Activated T-helper 9 cell treated with anti-CD3 and anti-CD28 coated beads, Interleukin-2, amount 50 U/mL, for 16 hours (primary cell): Measurements from ENCODE around the gene S100G.
"Not testable (repeated sequence)": the region's sequence is repeated elsewhere in the genome, so short reads cannot be mapped to it uniquely, and the experiment has no call there.

Experiments
- DNase-seq: peaks from one replicate; pipeline ENCODE4 v3.0.0-alpha.2; 2020; ENCODE audit warnings: low read depth

Gene S100G

GRCh38 chrX:16649858-16650257 is at the start of gene S100G:
TSS of gene S100G (plus strand) at chrX:16650158. CDS start at chrX:16651007, 849 bp downstream.
- DNase-seq, result no peak

DNA sequence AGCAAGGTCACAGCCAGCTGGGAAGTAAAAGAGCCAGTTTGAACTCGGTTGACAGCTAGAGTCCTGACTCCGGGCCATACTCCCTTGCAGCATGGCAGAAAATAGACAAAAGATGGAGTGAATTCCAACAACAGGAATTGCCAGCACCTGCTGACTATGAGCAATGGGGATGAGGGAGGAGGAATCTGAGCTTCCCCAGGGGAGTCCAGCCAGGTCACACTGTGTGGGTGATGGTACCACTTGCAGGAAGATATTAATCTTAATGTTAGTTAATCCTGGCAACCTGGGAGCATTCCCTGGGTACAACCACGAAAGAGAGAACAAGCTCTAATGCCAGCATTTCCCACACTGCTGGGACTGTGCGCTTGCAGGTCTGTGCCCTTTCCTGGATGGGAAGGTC is 48.1 kb upstream of the S100G start:
- DNase-seq, result no peak

DNA sequence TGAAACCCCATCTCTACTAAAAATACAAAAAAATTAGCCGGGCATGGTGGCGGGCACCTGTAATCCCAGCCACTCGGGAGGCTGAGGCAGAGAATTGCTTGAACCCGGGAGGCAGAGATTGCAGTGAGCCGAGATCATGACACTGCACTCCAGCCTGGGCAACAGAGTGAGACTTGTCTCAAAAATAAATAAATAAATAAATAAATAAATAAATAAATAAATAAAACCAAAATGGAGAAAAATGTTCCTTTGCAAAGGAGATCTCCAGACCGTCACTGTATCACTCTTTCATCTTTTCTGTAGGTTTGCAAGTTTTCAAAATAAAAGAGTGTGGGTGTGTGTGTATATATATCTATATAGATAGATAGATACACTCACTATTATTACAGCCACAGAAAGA is 46.7 kb upstream of the S100G start:
- DNase-seq, result not testable (repeated sequence)

DNA sequence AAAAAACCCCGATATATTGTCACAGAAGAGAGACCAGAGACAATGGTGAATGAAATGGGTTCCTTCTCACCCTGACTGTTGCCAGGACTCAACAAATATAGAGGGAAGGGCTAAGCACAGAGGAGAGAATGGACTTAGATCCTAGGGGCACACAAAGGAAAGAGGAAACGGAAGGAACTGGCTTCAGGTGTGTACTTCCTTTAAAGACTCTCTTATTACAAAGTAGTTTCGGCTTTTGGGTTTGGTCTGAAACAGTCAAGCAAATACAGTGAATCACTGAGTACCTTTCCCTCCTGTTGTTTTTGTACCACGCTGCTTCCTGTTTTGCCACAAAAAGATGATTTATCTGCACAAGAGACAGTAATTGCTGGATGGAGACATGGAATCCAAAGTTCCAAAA is 46.1 kb upstream of the S100G start:
- no peak for DNase-seq

GRCh38 chrX:16604337-16604736 is 45.6 kb upstream of the S100G start:
- no peak for DNase-seq

DNA sequence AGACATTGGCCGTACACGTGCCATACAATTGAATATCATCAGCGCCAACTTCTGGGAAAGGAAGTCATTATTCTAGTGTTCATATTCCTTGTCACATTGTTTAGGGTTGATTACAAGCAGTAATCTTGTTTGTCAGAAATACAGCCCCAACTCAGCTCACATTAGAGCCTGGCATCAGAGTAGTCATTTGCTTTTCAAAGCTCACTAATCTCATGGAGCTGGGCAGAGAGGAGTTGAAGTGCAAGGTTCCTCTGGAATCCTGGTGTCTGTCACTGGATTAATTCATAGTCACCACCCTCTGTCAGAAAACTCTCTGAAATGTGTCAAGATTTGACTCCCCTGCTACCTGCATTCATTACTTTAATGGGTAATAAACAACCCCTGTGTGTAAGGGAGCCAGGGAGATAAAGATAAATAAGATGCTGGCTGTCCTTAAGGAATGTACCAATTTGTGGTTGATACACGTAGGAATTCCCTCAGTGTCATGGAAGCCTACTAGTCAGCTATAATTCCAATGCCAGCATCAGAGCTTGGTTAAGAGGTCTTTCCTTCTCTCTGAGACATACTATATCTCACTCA is 43.7 kb upstream of the S100G start:
- DNase-seq, result no peak

- DNase-seq, result no peak
Measured at GRCh38 chrX:16610121-16610621, 39.8 kb upstream of the S100G start.

GRCh38 chrX:16610654-16611053 is 39.3 kb upstream of the S100G start:
- not testable (repeated sequence) for DNase-seq

DNA sequence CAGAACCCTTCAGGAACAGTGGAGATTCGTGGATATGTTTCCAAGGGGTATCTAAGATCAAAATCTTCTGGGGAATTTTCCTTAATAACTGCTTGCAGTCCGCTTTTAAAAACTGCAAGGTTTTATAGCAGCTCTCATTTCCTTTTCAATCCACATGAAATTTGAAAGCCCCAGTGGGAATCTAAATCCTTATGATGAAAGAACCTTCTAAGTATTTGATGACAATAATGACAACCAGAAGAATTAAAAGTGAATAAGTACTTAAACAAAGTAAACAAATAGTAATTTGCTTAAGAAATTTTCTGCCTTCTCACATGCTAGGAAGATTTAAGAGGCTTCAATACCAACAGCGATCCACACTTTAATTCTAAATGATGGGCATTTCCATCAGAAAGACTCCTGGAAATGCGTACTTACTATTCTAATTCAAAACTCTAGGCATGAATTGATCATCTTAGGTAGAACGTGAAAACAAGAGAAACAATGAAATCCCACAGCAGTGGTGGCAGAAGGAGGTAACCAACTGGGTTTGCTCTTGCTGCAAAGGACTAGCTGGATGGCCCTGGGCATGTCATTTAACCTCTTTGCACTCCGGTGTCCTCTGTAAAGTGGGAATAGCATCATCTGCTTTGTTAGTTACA is 37.6 kb upstream of the S100G start:
- no peak for DNase-seq

GRCh38 chrX:16617382-16617781 is 32.6 kb upstream of the S100G start:
- DNase-seq, result no peak

DNA sequence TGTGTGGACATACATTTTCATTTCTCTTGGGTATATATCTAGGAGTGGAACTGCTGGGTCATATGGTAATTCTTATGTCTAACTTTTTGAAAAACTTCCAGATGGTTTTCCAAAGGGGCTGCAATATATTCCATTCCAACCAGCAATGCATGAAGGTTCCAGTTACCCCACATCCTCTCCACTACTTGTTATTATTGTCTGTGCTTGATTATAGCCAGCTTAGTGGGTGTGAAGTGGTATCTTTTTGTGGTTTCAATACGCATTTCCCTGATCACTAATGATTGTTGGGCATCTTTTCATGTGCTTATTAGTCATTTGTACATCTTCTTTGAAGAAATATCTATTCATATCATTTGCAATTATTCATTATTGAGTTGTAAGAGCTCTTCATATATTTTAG is 31.5 kb upstream of the S100G start:
- DNase-seq, result no peak

DNA sequence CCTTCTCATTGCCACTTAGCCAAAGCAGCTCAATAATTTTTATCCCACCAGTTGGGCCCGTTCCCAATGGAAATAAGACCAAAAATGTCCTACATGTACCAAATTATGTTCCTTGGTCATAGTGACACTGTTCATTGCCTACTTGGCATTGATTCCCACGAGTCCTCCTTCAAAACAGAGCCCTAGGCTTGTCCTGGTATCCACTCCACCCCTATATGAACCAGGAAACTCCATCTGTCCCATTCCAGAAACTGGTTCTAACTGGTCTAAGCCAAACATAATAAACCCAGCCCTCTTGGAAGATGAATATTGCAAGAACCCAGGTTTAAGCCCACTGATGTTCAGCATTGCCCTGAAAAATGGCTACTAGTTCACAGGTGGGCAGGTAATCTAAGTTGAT is 30.9 kb upstream of the S100G start:
- no peak for DNase-seq

DNA sequence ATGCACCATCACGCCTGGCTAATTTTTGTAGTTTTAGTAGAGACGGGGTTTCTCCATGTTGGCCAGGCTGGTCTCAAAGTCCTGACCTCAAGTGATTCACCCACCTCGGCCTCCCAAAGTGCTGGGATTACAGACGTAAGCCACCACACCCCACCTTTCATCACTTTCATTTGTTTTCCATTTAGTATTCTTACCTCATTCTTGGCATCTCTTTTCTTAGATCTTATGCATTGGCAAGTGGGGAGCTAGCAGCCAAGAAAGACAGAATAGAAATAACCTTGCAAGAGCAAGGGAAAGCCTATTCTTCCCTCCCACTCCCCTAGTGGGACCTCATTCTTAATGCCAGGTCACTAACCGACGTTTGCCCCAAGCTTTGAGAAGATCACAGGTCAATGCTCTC is 21.4 kb upstream of the S100G start:
- DNase-seq, result not testable (repeated sequence)

- no peak for DNase-seq
Measured at GRCh38 chrX:16628946-16629595, 20.9 kb upstream of the S100G start.

GRCh38 chrX:16629909-16630308 is 20.0 kb upstream of the S100G start:
- DNase-seq, result no peak

DNA sequence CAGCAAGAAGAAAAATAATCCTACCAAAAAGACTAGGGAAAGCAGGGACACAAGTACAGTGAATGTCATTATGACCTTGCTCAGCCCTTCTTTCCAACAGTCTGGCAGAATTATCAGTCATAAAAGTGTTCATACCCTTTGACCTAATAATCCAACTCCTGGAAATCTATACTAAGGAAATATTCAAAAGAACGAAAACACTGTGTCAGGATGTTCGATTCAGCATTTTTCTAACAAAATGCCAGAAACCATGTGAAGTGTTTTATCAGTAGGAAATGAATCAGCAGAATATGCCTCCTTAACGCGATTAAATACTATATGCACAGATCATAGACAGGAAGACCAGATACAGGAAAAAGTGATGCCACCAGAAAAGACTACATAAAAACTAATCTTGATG is 16.2 kb upstream of the S100G start:
- DNase-seq, result no peak

DNA sequence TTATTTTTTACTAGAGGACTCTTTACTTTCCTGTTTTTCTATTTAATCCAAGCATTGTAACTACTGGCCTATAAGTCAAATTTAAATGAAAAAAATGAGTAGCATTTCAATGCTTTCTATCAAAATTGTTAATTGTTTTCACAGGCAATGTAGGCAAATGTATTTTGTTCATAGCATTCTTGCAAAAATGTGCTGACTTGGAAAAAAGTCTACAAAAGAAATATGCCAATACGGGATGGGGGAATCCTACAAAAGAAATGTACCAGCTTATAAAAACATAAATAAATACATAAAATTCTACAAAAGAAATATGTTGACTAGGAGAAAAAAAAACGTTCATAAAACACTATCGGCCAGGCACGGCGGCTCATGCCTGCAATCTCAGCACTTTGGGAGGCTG is 14.9 kb upstream of the S100G start:
- no peak for DNase-seq

DNA sequence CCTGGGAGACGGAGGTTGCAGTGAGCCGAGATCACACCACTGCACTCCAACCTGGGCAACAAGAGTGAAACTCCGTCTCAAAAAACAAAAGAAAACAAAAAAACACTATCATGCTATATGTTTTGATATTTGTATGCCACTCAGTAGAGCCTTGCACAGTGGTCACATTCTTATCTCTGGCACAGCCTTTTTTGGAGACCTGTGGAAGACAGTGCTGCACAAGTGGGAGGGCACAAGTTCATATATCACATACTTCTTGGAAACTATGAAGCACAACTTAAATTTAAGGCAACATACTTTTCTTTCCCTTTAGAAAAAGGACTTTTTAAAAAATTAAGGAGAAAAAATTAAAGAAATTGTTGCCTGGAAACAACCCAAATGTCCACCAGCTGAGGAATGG is 14.4 kb upstream of the S100G start:
- no peak for DNase-seq

DNA sequence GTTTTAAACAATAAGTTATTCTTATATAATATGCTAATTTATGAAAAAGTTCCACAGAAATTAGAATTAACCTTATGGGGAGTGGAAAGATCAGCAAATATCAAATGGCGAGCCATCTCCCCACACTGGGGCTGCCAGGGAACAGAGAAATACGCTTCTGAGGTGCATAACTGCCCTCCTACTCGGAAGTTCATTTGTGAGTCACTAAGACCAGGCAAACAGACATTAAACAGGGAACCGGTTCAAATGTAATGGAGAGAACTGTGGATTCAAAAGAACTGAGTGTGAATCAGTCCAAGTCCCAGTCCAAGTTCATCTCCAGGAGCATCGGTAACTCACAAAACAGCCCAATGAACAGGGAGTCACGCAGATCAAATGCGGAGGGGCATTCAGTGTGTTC is 11.4 kb upstream of the S100G start:
- DNase-seq, result no peak

GRCh38 chrX:16639966-16640365 is 10.0 kb upstream of the S100G start:
- no peak for DNase-seq

GRCh38 chrX:16640823-16641222 is 9.1 kb upstream of the S100G start:
- DNase-seq, result no peak

DNA sequence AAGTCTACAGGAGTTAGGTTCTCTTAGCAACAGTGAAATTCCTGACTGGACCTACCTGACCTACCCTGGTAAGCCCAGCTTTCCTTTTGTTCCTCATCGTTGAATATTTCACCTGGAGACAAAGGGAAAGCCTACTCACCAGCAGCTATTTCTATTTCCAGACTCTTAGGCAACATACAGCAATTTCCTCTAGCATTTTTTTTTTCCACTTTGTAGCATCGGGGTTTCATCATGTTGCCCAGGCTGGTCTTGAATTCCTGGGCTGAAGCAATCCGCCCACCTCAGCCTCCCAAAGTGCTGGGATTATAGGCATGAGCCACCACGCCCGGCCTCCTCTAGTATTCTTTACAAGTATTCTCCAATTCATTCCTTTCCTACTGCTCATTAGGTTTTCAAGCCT is 6.8 kb upstream of the S100G start:
- no peak for DNase-seq

DNA sequence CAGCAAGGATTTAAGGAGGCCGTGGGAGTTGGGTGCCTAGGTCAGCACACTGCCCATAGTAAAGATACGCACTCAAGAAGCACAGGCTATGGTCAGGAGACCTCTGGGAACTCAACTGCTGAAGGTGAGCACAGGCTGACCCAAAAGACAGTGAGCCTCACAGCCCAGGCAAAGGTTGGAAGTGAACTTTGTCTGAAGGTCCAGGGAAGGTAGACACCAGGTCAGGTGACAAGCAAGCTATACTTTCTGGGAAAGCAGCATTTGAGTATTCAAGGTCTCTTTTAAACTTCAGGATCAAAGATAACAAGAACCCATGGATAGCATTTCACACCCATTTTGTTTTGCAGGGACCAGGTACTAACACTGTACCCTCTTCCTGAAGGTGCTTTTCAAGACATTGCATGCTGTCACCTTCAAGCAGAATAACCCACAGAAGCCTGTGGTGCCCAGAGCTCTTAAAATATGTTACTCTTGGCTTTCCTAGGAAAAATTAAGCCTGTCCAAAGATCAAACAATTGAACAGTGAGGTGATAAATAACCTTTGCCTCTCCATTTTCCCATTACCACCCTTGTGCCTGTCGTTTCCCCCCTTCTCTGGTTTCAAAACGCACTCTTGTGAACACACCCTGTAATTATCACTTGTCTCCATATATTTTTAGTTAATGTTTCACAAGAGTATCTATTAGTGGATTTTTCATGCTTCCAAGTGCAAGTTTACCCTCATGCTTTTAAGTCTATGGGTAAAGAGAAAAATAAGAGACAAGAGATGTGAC is 3.4 kb upstream of the S100G start:
- no peak for DNase-seq
